Activated T-helper 1 cell treated with anti-CD3 and anti-CD28 coated beads, Interleukin-12 subunit alpha, Interleukin-12 subunit beta, Interleukin-2, Interleukin-4 antibody, amounts not matched to agents 30 ng/mL and 10 ng/mL and 1 ng/mL, durations not matched to agents 14 hours and 24 hours and 36 hours (primary cell): Measurements from ENCODE around the gene HOXC5. TPM values are rescaled to one million over a fixed set of nuclear protein-coding genes. Genes with fewer than 3 reads are reported as not detected.

Source experiments
- DNase-seq: peaks from one replicate; pipeline ENCODE4 v3.0.0; 2021; ENCODE audit warnings: low spot score
- H3K27ac Mint-ChIP-seq: one replicate; pipeline ENCODE4 v1.8.0; 2021; ENCODE audit warnings: mild to moderate bottlenecking, mixed read lengths
- H3K27me3 Mint-ChIP-seq: one replicate; pipeline ENCODE4 v1.8.0; 2022; ENCODE audit warnings: mild to moderate bottlenecking, moderate library complexity, mixed read lengths; ENCODE audit not compliant: insufficient read depth
- H3K36me3 Mint-ChIP-seq: one replicate; pipeline ENCODE4 v1.8.0; 2021; ENCODE audit warnings: low read depth, mixed read lengths
- H3K4me1 Mint-ChIP-seq: one replicate; pipeline ENCODE4 v1.8.0; 2021; ENCODE audit warnings: low read depth, mixed read lengths
- H3K4me3 Mint-ChIP-seq: one replicate; pipeline ENCODE4 v1.8.0; 2021; ENCODE audit warnings: mild to moderate bottlenecking, moderate library complexity, mixed read lengths
- H3K9me3 Mint-ChIP-seq: one replicate; pipeline ENCODE4 v1.8.0; 2021; ENCODE audit warnings: mixed read lengths
- intact Hi-C: fragments of 100-400 bp; cut with micrococcal nuclease; formaldehyde crosslinking; loops from one replicate; pipeline ENCODE4 v1.15.1; 2024
- total RNA-seq: library from RNA; stranded (reverse); gene quantifications from 2 replicates; pipeline ENCODE4 v1.2.3, GENCODE V29; 2022

HOXC5 gene
- total RNA-seq, 1 donor from 2014 or later = not detected

DNA sequence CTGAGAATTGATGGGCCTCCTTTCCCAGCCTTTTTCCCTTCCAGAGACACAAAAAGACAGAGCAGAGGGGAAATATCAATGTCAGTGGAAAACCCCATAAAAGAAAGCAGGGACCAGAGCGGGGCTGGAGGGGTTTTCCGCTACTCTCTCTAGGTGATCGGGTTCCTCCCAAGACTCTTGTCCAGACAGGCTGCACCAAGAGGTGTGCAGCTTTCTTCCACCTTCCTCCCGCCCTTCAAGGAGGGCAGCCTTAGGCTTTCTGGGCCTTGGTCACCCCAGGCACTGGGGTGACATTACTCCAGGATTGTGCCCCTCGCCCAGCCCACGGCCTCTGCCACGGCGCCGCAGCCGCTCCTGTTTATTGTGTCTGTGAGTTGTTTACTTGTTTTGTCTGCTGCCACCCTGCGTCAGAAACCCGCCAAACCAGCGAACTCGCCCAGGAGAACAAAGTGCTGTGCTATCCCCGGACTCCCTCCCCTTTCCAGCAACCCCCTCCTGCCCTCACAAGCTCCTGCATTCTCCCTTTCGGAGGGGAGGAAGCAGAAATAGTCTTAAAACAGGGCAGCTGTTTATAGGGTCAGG lies 11.3 kb upstream of the HOXC5 start:
- H3K4me3 Mint-ChIP-seq = no peak overlapping the region
- intact Hi-C loops = no loop called here

DNA sequence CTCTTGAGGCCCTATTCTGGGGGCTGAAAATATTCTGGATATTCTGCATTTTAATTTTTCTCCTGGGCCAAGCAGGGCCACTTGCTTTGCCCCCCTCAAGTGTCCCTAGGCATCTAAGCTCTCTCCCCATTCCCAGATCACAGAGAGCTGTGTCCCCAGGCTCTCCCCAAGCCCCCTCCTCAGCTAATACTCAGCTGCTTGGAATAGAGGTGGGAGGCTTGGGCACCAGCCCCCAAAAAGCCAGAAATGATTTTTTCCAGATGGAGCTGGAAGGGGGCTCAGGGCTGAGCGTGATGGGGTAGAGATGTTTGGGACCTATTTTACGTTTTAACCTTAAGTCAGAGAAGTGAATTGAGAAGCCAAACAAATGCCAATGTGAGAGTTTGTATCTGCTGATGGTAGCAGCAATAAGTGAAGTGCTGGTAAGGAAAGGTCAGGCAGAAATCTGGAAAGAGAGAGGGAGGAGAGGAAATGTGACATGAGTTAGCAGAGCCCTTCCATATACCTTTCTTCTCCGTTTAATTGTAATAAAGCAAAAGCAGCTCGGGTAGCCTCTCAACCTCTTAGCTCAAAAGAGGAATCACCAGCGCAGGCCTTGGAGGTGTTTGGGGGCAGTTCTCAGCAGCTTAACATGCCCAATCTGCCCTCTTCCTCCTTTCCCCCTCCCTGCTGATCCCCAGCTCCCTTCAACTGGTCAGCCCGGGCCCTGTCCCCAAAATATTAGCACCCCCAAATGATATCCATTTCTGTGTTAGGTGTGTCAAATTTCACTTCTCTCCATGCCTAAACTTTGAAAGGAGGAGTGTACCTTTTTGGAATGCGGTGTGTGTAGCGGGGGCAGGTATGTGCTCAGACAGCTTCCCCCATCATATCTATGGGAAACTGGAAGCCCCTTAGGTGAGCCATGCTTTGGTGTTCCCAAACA lies 9.6 kb upstream of the HOXC5 start:
- H3K36me3 Mint-ChIP-seq = no peaks in the 10 kb centered on the region
- H3K27ac Mint-ChIP-seq = no peak overlapping the region
- peaks cover 11% of the 10 kb centered on the region for H3K4me1 Mint-ChIP-seq
- no peak for DNase-seq
- intact Hi-C loops = no loop called here
- peaks cover 80% of the 10 kb centered on the region for H3K27me3 Mint-ChIP-seq
- no peak overlapping the region for H3K4me3 Mint-ChIP-seq
- H3K9me3 Mint-ChIP-seq = no peaks in the 10 kb centered on the region

More for the DNA sequence above, 11.3 kb upstream of the HOXC5 start:
- no peaks in the 10 kb centered on the region for H3K36me3 Mint-ChIP-seq
- H3K27me3 Mint-ChIP-seq = peaks cover 72% of the 10 kb centered on the region
- DNase-seq = no peak
- H3K9me3 Mint-ChIP-seq = no peaks in the 10 kb centered on the region
- H3K27ac Mint-ChIP-seq = no peak overlapping the region
- H3K4me1 Mint-ChIP-seq = peaks cover 15% of the 10 kb centered on the region

GRCh38 chr12:54024127-54024526 lies 8.7 kb upstream of the HOXC5 start:
- Mint-ChIP-seq H3K9me3 (no peaks in the 10 kb centered on the region), H3K27me3 (peaks cover 87% of the 10 kb centered on the region), H3K27ac (no peak overlapping the region), H3K4me3 (no peak overlapping the region), H3K36me3 (no peaks in the 10 kb centered on the region), H3K4me1 (peaks cover 15% of the 10 kb centered on the region)
- DNase-seq = no peak
- intact Hi-C loops = no loop called here

DNA sequence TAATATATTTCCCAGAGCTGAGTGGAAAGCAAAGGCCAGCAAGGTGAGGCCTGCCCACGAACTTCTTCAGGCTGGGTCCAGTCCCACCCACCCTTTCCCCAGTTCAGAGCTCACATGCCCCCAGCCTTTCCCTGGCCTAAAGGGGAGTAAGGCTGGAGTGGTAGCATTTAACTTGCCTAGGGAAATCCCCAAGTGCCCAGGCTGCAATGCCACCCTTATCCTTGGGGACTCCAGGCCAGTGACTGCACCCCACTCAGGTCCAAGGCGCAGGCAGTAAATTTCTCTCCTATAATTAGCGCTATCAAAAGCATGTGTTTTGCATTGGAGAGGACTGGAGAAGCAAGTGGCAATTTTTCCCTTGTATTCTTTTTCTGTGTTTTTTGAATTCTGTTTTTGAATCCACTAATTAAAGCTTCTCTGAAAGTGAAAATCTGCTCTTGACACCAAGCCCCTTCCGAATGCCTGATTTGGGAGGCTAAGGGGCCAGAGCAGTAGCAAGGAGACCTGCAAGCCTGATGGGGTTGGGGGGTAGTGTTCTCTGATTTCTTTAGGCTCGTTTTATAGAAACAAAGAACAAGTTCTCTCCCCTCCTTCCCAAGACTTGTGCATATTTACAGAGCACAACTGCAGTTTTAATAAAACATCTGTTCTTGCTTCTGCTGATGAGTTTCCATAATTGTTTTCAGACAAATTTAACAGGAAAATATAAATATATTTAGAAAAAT lies 8.1 kb upstream of the HOXC5 start:
- Mint-ChIP-seq H3K9me3 (no peaks in the 10 kb centered on the region), H3K4me1 (peaks cover 15% of the 10 kb centered on the region), H3K36me3 (no peaks in the 10 kb centered on the region), H3K27me3 (peaks cover 87% of the 10 kb centered on the region), H3K4me3 (no peak overlapping the region), H3K27ac (no peak overlapping the region)
- DNase-seq = no peak
- intact Hi-C loops = no loop called here

GRCh38 chr12:54025499-54026405 lies 7.1 kb upstream of the HOXC5 start:
- Mint-ChIP-seq H3K36me3 (no peaks in the 10 kb centered on the region), H3K4me3 (no peak overlapping the region), H3K27me3 (peaks cover 86% of the 10 kb centered on the region), H3K9me3 (no peaks in the 10 kb centered on the region), H3K4me1 (peaks cover 15% of the 10 kb centered on the region), H3K27ac (no peak overlapping the region)
- DNase-seq = no peak
- intact Hi-C loops = loop anchor here (1.0 kb wide), 1 partner anchor 8 kb away; no protein-coding TSS in a partner anchor

DNA sequence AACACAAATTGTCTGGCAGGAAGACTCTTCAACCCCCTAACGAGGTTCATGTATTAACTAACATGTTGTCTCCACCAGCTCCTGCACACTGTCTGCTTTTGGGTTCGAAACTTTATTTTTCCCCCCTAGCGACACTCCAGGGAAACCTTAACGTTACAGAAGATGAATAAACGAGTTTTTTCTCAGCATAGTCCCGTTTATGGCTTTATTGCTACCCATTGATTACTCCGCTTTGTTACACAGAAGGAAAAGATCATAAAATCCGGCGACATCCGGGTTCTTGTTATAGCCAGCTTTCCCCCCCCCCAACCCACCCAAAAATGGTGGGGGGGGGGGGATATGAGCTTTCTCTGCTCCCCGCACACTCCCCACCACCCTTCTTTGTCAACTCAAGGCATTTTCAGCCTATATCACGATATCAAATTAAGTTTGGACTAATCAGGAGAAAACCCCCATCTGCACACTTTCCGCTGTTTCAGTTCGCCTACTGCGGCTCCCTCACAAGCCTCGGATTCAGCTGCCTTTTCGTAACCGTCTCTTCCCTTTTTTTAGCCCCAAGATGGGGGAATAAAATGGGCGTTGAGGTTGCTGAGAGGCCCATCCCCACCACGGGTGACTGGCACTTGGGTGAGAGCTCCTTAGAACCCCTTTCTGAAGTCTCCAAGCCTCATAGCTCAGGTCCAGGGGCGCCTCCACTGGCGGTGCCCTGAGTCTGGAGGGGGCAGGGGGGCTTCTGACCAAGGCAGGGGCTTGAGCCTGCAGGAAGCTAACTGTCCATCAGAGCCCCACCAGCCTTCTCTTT lies 6.0 kb upstream of the HOXC5 start:
- H3K27ac Mint-ChIP-seq = no peak overlapping the region
- H3K9me3 Mint-ChIP-seq = no peaks in the 10 kb centered on the region
- H3K36me3 Mint-ChIP-seq = no peaks in the 10 kb centered on the region
- H3K4me3 Mint-ChIP-seq = no peak overlapping the region
- no peak for DNase-seq
- intact Hi-C loops = loop anchor here (1.0 kb wide), 1 partner anchor 10 kb away; no protein-coding TSS in a partner anchor
- peaks cover 9% of the 10 kb centered on the region for H3K4me1 Mint-ChIP-seq
- peaks cover 85% of the 10 kb centered on the region for H3K27me3 Mint-ChIP-seq

DNA sequence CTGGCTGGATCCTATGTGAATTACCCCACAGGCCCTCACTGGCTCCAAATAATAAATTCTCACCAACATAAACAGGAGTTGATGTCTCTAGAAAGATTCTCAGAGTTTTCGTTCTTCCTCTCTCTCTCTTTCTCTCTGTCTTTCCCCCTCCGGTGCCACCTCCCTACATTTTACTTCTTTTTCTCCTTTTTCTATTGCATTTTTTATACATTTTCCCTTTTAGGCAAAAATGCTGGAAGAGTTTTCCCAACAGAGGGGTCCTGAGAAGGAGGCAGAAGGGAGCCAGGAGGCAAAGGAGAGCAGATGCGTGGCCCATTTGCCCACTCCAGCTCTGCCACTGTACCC lies 5.4 kb upstream of the HOXC5 start:
- intact Hi-C loops = no loop called here
- Mint-ChIP-seq H3K4me3 (no peak overlapping the region), H3K4me1 (peaks cover 14% of the 10 kb centered on the region), H3K27me3 (peaks cover 85% of the 10 kb centered on the region), H3K27ac (no peak overlapping the region), H3K9me3 (no peaks in the 10 kb centered on the region), H3K36me3 (no peaks in the 10 kb centered on the region)
- DNase-seq = no peak

DNA sequence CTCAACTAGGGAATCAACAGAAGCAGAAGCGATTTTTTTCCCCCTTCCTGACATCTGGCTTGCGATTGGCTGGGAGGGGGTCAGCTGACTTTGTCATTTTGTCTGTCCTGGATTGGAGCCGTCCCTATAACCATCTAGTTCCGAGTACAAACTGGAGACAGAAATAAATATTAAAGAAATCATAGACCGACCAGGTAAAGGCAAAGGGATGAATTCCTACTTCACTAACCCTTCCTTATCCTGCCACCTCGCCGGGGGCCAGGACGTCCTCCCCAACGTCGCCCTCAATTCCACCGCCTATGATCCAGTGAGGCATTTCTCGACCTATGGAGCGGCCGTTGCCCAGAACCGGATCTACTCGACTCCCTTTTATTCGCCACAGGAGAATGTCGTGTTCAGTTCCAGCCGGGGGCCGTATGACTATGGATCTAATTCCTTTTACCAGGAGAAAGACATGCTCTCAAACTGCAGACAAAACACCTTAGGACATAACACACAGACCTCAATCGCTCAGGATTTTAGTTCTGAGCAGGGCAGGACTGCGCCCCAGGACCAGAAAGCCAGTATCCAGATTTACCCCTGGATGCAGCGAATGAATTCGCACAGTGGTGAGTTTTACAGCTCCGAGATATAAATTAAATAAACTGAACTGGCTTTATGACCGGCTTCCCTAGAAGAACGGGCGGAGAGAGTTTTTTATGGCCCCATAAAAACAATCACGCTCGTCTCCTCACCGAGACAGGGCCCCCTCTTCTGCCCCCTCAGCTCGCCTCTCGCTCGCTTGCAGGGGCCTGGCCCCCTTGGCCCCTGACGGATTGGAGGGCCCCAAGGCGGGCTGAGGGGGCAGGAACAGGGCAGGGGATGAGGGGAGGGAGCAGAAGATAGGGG lies 4.3 kb upstream of the HOXC5 start, which contains the start of gene HOXC6:
Gene HOXC6 (plus strand): TSS at position 127 of the 888 bp plus-strand sequence. CDS start 82 bp downstream, at position 209.
- intact Hi-C loops = no loop called here
- H3K4me3 Mint-ChIP-seq = no peak within 1 kb of the TSS
- peaks cover 86% of the 10 kb centered on the region for H3K27me3 Mint-ChIP-seq
- no peaks in the 10 kb centered on the region for H3K9me3 Mint-ChIP-seq
- peaks cover 23% of the 10 kb centered on the region for H3K4me1 Mint-ChIP-seq
- no peaks in the 10 kb centered on the region for H3K36me3 Mint-ChIP-seq
- H3K27ac Mint-ChIP-seq = no peak within 1 kb of the TSS
- no peak for DNase-seq

GRCh38 chr12:54029529-54030441 lies 3.1 kb upstream of the HOXC5 start:
- no peak for DNase-seq
- Mint-ChIP-seq H3K4me1 (peaks cover 24% of the 10 kb centered on the region), H3K9me3 (no peaks in the 10 kb centered on the region), H3K4me3 (peak overlapping the region; percentile 11), H3K36me3 (no peaks in the 10 kb centered on the region), H3K27ac (no peak overlapping the region), H3K27me3 (peaks cover 83% of the 10 kb centered on the region)
- intact Hi-C loops = loop anchor here (5.0 kb wide), 1 partner anchor 32 kb away; no protein-coding TSS in a partner anchor

DNA sequence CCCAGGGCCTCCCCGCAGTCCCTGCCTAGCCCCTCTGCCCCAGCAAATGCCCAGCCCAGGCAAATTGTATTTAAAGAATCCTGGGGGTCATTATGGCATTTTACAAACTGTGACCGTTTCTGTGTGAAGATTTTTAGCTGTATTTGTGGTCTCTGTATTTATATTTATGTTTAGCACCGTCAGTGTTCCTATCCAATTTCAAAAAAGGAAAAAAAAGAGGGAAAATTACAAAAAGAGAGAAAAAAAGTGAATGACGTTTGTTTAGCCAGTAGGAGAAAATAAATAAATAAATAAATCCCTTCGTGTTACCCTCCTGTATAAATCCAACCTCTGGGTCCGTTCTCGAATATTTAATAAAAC lies 2.4 kb upstream of the HOXC5 start:
- H3K27me3 Mint-ChIP-seq = peaks cover 84% of the 10 kb centered on the region
- H3K9me3 Mint-ChIP-seq = no peaks in the 10 kb centered on the region
- intact Hi-C loops = loop anchor here (5.0 kb wide), 1 partner anchor 33 kb away; no protein-coding TSS in a partner anchor
- H3K4me3 Mint-ChIP-seq = no peak overlapping the region
- H3K4me1 Mint-ChIP-seq = peaks cover 24% of the 10 kb centered on the region
- DNase-seq = no peak
- peak overlapping the region; percentile 40 for H3K27ac Mint-ChIP-seq
- H3K36me3 Mint-ChIP-seq = no peaks in the 10 kb centered on the region
